Psoas muscle (tissue), 8 donors: ENCODE data around the gene TMEM38A. TPM values are rescaled to one million over a fixed set of nuclear protein-coding genes. Genes with fewer than 3 reads are reported as not detected.

Experiments
- ATAC-seq, 4 donors: fragments of 200-7000 bp; cut with Tn5 transposase; one replicate each; pipeline ENCODE4 v1.9.1; 2020; ENCODE audit warnings: moderate library complexity in 3 of 4, mild to moderate bottlenecking in 2 of 4
- DNase-seq, 2 donors: peaks; one replicate each; pipeline ENCODE4 v3.0.0-alpha.2; 2020
- H3K27ac ChIP-seq: fragments of 200-600 bp; one replicate; pipeline ENCODE4 v1.8.0; 2022
- H3K27me3 ChIP-seq, 3 donors: fragments of 200-600 bp in 1 of 3; one replicate each; pipeline versions ENCODE4 v1.6.1 to v1.8.0; 2013 to 2022; ENCODE audit warnings: low read length in 2 of 3, mild to moderate bottlenecking in 2 of 3, moderate library complexity in 1 of 3; ENCODE audit not compliant: insufficient read depth in 3 of 3
- H3K36me3 ChIP-seq, 2 donors: fragments of 200-600 bp in 1 of 2; one replicate each; pipeline versions ENCODE4 v1.6.1 to v1.8.0; 2013 to 2022; ENCODE audit warnings: low read depth in 1 of 2, mild to moderate bottlenecking in 1 of 2, moderate library complexity in 1 of 2; ENCODE audit not compliant: insufficient read depth in 1 of 2
- H3K4me1 ChIP-seq: fragments of 200-600 bp; one replicate; pipeline ENCODE4 v1.8.0; 2022
- H3K4me3 ChIP-seq: fragments of 200-600 bp; one replicate; pipeline ENCODE4 v1.8.0; 2022; ENCODE audit warnings: mild to moderate bottlenecking
- H3K9me3 ChIP-seq: fragments of 200-600 bp; one replicate; pipeline ENCODE4 v1.8.0; 2022
- WGBS, 3 donors: extraction: QIAGEN DNeasy Blood & Tissue Kit; methylation state at CpG; one replicate each; pipeline versions ENCODE4 v1.1.6 to v1.1.7; 2013; 5-methylcytosine and 5-hydroxymethylcytosine counted together
- intact Hi-C, 2 donors: fragments of 100-400 bp; cut with DNase I; formaldehyde crosslinking; loops; one replicate each; pipeline versions ENCODE4 v1.11.0 to v1.14.2; 2022
- polyA plus RNA-seq, 3 donors: library from polyadenylated mRNA; stranded (reverse); fragments of 200-250 nt; gene quantifications; one replicate each; pipeline ENCODE4 v1.2.3, GENCODE V29; 2013
- total RNA-seq, 4 donors: library from RNA; stranded (reverse); fragmentation: NEBNext Ultra II Directional in 2 of 4; extraction: Animal tissue kit (Norgen Biotek cat#: 25700) in 2 of 4; gene quantifications; one replicate each; pipeline versions ENCODE4 v1.2.1 to v1.2.4, GENCODE V29; 2021 to 2023
- TF ChIP-seq, protein P1 (sequence below): fragments of 200-600 bp; IDR thresholded peaks from one replicate; pipeline ENCODE4 v1.8.0; 2022; ENCODE audit warnings: antibody characterized with exemption
- donor health status: healthy with polysubstance abuse.
- donor health status: DM: no; HTN: no; CAD: no; lungs with moderate emphysema.
- donor health status: Bipolar disorder and iron deficiency.
- donor health status: healthy.
- donor health status: DM: yes; HTN: yes; CAD: no.
- donor health status: DM: no; HTN: no; CAD: no.
- donor health status: DM: no; HTN: no; CAD: no.
- donor health status: DM: yes; HTN: yes; CAD: no.

TMEM38A gene
- total and polyA plus RNA-seq, 7 donors = 53.2 to 295 (median 130) TPM

DNA sequence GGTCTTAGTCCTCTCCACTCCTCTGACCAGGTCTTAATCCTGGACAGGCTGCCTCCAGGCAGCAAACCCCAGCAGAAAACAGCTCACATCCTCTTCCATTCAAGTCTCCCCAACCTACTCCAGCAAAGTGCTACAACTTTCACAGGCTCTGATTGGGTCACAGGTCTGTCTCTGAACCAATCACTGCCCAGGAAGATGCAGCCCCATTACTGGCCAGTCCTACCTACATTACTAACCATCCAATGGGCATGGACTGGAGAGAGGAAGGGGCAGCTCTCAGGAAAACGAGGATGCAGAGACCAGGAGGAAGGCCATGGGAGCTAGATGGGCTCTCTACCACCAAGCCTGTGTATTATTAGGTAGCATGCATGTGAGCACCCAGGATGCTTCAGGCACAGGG lies 45.1 kb upstream of the TMEM38A start:
- ATAC-seq (no peak), DNase-seq (no peak)
- H3K27me3 ChIP-seq = no peaks in the 10 kb centered on the region
- TF ChIP-seq, protein P1, sequence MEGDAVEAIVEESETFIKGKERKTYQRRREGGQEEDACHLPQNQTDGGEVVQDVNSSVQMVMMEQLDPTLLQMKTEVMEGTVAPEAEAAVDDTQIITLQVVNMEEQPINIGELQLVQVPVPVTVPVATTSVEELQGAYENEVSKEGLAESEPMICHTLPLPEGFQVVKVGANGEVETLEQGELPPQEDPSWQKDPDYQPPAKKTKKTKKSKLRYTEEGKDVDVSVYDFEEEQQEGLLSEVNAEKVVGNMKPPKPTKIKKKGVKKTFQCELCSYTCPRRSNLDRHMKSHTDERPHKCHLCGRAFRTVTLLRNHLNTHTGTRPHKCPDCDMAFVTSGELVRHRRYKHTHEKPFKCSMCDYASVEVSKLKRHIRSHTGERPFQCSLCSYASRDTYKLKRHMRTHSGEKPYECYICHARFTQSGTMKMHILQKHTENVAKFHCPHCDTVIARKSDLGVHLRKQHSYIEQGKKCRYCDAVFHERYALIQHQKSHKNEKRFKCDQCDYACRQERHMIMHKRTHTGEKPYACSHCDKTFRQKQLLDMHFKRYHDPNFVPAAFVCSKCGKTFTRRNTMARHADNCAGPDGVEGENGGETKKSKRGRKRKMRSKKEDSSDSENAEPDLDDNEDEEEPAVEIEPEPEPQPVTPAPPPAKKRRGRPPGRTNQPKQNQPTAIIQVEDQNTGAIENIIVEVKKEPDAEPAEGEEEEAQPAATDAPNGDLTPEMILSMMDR = no peak
- no peak overlapping the region for H3K4me3 ChIP-seq
- H3K27ac ChIP-seq = no peak overlapping the region
- peaks cover 71% of the 10 kb centered on the region for H3K4me1 ChIP-seq
- no peaks in the 10 kb centered on the region for H3K36me3 ChIP-seq
- 46 to 54% (median 46%) methylated on average over 1 of the region's 1 CpG for WGBS, 3 donors
- intact Hi-C loops = no loop called here
- no peaks in the 10 kb centered on the region for H3K9me3 ChIP-seq

DNA sequence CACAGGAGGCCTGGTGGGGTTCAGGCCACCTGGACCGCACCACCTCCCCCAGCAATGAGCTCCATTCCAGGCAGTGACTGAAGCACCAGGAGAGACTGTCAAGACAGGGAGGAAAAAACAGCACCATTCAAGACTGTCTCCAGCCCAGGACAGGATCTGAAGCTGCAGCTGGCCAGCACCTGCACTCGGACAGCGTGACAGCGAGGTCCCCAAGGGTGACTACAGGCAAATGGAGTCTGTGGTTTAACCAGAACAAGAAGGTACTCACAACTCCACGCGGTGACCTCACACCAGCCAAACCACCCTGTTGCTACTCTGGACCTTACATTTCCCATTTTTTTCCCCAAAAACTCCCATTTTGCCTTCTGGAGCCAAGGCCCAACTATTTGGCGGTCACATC lies 42.7 kb upstream of the TMEM38A start:
- H3K9me3 ChIP-seq = no peaks in the 10 kb centered on the region
- intact Hi-C loops = no loop called here
- no peak overlapping the region for H3K4me3 ChIP-seq
- peaks cover 0 to 6% of the 10 kb centered on the region in 2 donors for H3K36me3 ChIP-seq
- TF ChIP-seq, protein P1 = no peak
- peak in 1 of 2 donors; percentile 17 for DNase-seq
- H3K4me1 ChIP-seq = peaks cover 69% of the 10 kb centered on the region
- WGBS, 3 donors = 86 to 89% (median 86%) methylated on average over 7 of the region's 7 CpGs
- H3K27ac ChIP-seq = no peak overlapping the region
- no peaks in the 10 kb centered on the region for H3K27me3 ChIP-seq
- no peak for ATAC-seq

DNA sequence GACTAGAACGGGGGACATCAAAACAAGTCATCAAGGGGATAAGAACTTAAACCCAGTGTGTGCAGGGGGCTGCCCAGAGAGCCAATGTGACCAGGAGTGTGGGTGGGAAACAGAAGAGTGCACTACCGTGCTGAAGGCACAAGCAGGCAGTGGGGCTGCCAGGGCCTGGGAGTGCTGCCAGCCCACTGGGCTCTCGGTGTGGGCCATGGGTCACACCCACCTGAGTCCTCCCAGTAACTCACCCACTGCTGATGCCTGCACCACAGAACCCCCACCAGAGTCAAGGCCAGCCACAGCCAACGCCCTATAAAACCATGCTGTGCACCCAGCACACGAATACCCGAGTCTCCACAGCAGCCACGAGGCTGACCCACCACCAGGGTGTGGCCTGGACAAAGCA lies 41.5 kb upstream of the TMEM38A start:
- intact Hi-C loops = no loop called here
- ATAC-seq = peak; percentile 49 to 79 (median 66)
- no peaks in the 10 kb centered on the region for H3K9me3 ChIP-seq
- WGBS, 3 donors = 17 to 35% (median 30%) methylated on average over 7 of the region's 7 CpGs
- H3K27ac ChIP-seq = peak overlapping the region; percentile 58
- TF ChIP-seq, protein P1 = no peak
- H3K4me3 ChIP-seq = no peak overlapping the region
- H3K36me3 ChIP-seq = peaks cover 0 to 10% of the 10 kb centered on the region in 2 donors
- H3K27me3 ChIP-seq = no peaks in the 10 kb centered on the region
- peak; percentile 23 to 81 for DNase-seq
- H3K4me1 ChIP-seq = peaks cover 68% of the 10 kb centered on the region

DNA sequence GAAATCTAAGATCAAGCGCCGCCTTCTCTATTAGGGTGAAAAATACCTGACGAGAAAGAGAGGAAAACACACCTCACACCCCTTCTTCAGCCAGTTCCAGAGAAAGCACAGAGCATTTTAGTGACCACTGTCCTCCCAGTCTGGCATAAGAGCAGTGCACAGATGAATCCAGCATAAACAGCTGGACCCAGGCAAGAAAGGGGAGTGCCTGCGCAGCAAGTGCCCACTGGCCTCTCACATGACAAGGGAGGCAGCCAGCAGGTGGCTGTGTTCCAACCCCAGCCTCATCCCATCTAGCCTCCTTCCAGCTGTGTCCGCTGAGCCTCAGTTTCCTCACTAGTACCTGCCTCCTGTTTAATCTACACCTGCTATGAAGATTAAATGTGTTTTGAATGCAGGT lies 40.9 kb upstream of the TMEM38A start:
- Histone ChIP-seq H3K4me3 (no peak overlapping the region), H3K27me3 (no peaks in the 10 kb centered on the region), H3K4me1 (peaks cover 73% of the 10 kb centered on the region), H3K9me3 (no peaks in the 10 kb centered on the region), H3K27ac (peak overlapping the region; percentile 58), H3K36me3 (peaks cover 0 to 10% of the 10 kb centered on the region in 2 donors)
- intact Hi-C loops = loop anchor here in 1 of 2 donors (5.0 kb wide), 1 partner anchor 33 kb away; no protein-coding TSS in a partner anchor
- WGBS, 3 donors = 43 to 58% (median 58%) methylated on average over 5 of the region's 5 CpGs
- ATAC-seq = peak; percentile 58 to 75 (median 67)
- peak; percentile 40 to 63 for DNase-seq
- TF ChIP-seq, protein P1 = no peak

DNA sequence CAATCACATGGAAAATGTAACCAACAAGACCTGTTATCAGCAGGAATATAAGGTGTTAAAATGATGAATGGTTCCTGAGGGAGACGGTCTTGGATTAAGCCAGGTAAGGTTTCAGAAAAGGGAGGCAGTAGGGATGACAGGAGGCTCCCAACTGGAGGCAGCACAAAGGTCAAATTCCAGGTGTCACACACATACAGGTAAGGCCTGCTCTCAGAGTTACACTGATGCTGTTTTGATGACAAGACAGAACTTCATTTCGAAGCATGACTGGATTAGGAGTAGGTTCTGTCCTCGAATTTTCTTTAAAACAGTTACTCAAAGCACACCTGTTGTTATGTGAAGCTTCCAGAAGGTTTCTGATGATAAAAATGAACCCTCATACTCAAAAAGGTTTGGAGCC lies 40.4 kb upstream of the TMEM38A start:
- ATAC-seq = no peak
- Histone ChIP-seq H3K4me3 (no peak overlapping the region), H3K36me3 (peaks cover 0 to 10% of the 10 kb centered on the region in 2 donors), H3K9me3 (no peaks in the 10 kb centered on the region), H3K27me3 (no peaks in the 10 kb centered on the region), H3K27ac (peak overlapping the region; percentile 58), H3K4me1 (peaks cover 74% of the 10 kb centered on the region)
- intact Hi-C loops = loop anchor here in 1 of 2 donors (5.0 kb wide), 1 partner anchor 33 kb away; no protein-coding TSS in a partner anchor
- TF ChIP-seq, protein P1 = no peak
- no peak for DNase-seq
- 44 to 48% (median 46%) methylated on average over 3 of the region's 3 CpGs for WGBS, 3 donors
